ENCODE data around the gene HADH.
"Not testable (repeated sequence)": the region's sequence is repeated elsewhere in the genome, so short reads cannot be mapped to it uniquely, and the experiment has no call there.

Gene HADH

DNA sequence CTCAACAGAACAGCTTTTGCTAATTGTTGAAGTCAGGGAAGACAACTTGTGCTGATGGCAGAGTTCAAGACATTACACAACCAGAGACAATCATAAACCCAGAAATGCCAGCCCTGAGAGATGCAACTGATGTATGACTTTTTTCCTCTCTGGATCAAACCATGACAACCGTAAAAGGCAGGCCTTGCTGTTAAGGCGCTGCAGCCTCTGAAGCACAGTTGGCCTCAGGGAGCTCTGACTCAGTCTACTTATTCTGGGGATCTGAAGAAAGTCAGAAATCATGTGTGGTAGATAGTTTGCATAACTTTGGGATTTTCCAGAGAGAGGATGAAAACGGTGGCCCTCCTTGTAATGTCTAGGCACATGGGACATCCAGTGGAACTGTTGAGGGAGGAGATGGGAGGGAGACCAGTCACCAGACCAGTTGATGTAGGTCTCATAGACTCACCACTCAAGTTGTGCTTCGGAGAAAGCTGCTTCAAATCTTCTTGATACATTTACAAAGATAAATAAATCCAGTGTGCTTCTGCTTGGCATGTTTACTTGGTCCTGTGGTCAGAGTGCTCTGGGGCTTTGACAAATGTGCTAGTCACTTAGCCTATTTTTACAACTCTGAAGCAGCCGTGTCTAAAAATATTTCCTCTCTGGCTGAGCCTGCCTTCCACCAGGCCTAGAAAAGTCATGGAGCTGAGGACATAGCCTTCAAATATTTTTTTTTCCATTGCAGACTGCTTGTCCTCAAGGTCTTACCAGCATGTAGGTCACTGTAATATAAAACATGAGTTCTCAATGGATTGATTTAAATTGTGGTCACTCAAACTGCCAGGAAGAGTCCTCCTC is 7.5 kb downstream of the HADH start:
- no peak for DNase-seq

DNA sequence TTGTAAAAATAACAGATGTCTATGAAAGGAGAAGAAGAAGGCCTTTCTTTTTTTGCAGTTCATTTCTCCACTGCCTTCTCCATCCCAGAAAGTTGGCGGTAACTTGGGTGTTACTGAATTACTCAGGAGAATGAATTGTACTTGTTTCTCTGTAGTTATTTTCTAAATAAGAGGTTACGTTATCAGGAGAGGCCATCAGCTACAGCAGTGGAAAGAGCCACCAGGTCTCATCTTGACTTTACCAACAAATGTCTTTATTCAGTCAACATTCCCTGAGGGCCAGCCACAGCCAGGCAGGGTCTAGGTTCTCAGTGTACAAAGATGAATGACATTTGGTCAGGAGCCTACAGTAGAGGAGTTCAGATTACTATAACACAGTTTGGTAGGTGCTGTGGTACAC is 8.1 kb downstream of the HADH start:
- DNase-seq: no peak

DNA sequence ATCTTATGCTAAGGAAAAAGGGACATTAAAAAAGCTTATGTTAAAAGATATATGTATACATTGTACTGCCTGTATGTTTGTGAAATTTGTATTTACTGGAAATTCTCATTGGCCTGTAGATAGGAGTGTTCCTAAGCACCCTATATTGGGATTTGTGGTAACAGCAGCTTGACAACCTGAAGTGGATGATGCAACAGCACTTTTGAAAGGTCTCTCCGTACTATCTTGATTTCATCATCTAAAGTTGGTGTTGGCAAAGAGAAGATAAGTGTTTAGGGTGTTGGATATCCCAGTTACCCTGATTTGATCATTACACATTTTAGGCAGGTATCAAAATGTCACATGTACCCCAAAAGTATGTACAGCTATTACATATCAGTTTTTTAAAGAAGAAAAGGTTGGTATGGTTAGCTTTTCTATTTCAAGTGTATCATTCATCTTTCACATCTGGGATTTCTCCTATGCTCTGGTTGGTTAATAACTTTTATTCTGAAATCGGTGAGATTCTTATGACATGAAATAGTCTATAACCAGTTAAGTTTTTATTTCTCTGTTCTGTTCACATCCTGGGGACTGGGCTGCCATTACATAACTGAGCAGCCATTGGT is 10.3 kb downstream of the HADH start:
- DNase-seq: no peak

DNA sequence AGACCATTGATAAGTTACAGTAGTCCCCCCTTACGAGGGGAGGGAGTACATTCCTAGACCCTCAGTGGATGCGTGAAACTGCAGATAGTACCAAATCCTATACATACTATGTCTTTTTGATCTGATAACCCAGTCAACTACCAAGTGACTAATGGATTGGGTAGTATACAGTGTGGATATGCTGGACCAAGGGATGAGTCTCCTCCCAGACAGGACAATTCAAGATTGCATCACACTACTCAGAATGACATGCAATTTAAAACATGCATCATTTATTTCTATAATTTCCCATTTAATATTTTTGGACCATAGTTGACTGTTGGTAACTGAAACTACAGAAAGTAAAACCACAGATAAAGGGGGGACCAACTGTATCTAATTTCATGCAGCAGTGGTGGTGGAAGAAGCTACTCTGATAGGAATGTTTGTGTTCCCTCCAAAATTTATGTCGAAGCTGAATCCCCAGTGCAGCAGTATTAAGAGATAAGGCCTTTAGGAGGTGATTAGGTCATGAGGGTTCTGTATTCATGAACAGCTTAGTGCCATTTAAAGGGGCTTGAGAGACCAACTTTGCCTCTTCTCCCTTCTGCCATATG is 11.9 kb downstream of the HADH start:
- DNase-seq: no peak

DNA sequence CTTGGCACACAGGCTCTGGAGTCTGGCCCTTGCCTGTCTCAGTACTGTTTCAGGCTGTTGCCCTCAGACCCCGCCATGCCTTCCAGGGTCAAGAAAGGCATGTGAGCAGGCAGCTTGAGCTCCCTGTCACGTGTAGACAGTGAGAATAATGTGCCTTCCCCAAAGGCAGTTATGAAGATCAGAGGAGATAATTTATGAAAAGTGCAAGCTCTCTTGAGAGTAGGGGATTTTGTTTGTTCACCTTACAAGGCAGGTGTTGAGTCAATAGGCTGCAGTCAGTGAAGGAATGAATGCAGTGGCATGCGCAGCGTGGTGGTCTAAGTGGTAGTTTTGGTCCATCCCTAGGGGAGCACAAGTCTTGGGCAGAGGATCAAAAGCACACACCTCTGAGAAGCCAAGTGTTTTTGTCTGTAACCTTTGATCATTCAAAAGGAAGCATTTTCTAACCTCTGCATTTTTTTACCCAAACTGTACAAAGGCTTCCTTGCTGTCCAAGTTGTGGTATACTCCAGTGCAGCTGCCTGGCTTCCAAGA is 14.4 kb downstream of the HADH start:
- no peak for DNase-seq

DNA sequence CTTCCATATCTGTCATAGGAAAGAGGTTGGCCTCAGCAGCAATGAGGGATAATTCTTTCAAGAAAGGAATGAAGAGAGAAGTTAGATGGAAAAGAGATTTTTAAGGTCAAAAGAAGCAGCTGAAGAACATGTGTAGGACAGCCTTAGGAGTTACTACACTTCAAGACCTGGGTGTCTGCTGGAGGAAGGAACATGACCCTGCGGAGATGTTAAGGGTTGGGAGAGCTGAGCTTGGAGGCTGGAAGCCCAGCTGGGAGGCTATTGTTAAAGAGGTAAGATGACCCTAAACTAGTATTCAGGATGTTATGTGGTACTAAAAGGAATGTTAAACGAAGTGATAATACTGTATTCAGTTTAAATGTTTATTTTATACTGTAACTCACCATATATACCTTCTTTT is 15.0 kb downstream of the HADH start:
- DNase-seq: no peak

DNA sequence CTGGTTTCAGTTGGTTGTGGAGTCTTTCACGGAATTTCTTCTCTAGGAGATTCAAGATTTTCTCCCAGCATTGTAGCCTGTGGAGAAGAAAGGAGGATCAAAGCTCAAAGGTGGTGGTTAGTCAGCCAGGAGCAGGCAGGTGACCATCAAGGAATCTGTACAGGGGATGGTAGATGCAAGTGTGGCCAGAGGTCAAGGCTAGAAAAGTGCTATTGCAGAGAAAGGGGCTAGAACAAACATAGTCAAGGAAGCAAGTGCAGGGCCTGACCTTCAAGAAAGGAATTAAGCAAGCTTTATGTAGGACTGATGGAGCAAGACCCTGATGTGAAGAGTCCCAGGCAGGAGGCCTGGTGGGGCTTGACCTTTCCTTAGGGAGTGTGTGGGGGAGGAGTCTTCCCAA is 16.1 kb downstream of the HADH start:
- no peak for DNase-seq

DNA sequence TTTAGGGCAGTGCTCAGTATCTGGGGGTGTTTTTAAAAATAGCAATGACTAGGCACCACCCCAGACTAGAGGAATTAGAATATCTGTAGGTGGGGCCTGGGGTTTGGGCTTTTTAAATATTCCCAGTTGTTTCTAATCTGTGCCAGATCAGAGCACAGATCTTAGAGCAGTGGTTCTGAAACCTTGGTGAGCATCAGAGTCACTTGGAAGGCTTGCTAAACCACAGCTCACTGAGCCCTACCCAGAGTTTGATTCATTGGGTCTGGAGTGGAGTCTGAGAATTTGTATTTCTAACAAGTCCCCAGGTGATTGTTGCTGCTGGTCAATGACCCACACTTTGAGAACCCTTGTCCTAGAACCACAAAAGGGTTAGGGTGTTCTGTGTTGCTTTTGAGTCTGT is 16.7 kb downstream of the HADH start:
- no peak for DNase-seq

DNA sequence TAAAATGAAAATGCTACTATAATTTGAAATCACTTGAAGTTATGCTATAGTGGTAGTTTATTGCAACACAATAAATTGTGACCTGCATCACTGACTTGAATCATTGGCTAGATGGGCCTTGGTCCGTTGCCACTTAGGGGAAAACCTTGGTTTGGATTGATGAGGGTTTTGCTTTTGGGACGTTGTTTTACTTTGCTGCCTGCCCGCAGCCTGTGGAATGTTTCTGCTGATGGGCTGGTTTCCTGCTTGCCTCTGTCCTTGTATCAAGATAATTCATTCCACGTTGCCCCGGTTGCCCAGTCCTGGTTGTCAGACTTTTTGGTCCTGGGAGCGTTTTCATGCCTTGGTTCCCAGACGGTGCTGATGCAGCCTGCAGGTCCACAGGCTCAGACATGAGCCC is 18.3 kb downstream of the HADH start:
- no peak for DNase-seq

DNA sequence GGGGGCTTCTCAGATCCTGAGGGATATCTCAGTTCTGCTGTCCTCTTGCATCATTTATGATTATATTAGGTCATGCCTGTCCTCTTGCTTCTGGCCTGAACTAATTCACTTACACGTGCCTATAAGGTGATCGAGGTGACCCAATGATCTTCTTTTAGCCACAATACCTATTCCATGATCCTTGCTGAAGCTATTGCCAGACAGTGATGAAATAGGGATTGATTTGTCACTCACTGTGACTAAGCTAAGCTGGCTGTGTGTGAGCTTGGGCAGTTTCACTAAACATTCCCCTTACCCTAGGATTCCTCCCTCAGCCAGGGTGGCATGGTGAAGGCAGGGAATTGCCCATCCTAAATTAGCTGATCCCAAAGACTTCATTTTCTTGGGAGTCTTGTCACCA is 19.0 kb downstream of the HADH start:
- DNase-seq: no peak

DNA sequence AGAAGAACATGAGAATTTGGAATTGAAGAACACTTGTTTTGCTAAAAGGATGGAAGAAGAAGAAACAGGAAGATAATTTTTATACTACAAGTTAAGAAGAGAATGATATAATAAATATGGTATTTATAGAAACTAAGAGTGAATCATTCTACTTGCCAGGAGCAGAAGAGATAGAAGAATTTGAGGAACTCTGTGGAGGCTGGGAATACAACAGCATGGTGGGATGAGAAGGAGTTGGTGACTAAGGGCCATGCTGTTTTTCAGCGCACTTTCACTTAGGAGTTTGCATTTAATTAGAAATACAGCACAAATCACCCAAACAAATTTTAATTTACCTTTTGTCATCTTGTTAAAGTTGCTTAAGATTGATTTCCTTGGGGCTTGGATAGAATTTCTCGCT is 20.5 kb downstream of the HADH start:
- DNase-seq: no peak

DNA sequence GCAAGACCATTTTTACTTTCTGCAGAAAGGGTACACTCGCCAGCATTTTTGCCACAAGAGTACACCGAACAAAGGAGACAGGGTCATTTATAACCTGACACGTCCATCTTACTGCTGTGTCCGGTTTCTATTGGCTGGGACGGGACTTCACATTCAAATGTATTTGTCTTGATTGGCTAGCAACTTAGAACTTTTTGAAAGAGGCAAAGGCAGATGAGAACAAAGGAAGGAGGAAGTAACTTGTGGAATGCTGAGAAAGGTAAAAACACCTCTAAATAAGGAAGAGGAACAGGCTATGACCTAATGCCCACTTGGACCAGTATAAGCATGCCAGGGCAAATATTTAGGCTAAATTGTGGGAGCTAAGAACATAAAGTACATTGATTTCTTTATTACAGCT is 22.7 kb downstream of the HADH start:
- not testable (repeated sequence) for DNase-seq

DNA sequence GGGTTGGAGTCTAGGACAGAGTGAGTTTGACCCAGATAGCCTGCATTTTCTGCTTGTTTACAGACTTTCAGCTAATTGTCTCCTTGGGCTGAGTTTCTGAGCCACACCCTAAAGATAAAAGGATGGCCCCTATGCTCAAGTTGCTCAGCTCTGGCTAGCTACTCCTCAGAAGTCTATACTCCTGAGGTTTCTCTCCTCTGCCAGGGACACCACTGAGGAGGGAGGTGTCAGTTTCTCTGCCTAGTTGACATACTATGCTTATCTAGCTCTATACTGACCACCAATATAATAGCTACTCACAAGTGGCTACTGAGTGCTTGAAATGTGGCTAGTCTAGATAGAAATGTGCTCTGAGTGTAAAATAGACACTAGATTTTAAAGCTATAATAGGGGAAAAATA is 23.6 kb downstream of the HADH start:
- no peak for DNase-seq

DNA sequence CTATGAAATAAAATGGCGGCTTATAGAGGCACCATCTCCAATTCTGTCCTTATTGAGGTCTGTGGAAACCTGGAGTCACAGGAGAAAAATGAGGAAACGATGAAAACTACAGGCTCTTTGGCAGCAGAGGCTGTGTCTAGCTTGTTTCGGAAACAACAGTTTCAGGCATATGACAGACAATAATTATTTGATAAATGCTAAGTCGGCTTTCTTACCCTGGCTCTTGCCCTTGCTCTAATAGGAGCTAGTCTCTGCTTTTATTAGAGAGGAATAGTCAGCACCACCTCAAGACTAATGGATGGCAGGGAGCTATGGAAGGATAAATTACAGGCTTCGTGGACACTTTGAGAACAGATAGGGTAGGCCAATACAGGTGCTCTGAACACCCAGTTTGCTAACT is 24.3 kb downstream of the HADH start:
- no peak for DNase-seq

DNA sequence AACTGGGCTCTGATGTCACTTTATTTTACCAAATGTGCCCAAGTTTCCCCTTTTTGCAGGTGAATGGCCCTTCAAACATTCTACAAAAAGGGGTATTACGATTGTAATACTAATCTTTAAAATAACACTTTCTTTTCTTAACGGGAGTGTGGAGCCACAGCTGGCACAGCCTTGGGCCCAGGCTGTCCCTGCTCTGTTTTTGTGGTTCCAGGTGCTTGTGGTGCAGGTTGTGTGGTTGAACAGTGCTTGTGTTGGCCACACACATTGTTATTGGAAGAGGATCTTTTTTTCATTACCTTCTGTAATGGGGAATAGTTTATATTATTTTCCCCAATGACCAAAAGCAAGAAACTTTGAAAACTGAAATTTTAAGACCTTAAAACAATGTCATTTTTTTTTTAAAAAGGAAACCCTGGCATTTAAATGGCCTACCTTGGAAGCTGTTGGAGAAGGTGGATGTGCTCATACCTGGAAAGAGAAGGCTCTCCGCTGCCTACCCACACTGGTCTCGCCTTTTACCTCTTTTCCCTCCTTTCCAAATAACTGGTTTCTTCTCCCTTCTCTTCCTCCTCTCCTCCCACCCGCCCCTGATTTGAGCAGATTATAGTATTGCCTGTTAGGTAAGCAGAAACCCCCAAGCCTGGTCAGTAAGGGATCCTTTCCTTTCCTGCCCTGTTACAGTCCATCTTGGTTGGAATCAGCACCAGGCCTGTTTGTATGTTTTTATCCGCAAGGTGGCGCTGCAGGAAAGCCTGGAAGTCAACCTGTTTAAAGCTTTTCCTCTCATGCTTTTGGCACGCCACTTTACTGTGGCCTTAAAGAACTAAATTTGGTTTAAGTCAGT is 28.6 kb downstream of the HADH start:
- DNase-seq: peak; percentile 54

DNA sequence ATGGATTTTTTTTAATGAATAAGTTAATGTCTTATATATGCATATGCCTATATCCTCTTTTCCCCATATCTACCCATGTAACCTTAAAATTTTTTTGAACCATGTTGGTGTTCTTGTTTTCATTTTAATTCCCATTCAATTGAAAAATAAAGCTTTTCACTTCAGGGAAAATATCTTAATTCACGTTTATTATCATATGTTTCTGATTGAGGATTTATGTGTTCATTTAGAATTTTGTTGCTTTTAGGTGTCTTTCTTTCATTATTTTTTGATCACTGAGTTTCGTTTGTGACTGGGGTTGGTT is 29.1 kb downstream of the HADH start:
- no peak for DNase-seq

DNA sequence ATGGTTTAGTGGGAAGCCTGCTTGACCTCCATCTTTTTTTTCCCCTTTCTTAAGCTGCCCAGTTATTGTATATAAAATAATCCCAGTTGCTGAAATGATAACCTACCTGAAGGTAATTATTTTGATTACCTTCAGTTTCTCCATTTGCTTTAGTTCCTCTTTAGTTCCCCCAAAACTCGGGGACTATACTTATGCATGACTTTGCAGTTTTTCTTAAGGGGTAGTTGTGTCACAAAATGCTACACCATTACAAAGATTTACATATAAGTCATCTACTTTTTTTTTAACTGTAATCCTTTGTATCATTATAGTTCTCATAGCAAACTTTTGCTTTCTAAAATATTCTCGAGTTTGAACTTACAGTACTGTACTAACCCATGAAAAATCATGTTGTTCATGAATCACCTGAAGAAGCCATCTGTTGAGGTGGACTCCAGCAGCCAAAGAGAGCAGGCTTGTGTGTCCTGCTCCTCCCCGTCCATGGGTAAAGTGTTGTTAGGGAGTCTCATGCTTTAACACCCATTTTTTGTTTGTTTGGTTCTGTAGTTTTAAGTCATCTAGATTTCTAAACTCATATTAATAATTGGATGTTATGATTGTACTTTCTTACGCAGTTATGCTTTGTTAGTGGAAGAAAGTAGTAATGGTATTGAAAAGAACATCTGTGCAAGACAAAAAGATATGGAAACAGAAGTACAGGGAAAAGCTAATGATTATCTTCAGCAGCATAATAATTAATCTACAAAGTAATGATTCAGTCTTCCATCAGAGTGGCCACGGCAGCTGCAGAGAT is 34.6 kb downstream of the HADH start:
- no peak for DNase-seq

DNA sequence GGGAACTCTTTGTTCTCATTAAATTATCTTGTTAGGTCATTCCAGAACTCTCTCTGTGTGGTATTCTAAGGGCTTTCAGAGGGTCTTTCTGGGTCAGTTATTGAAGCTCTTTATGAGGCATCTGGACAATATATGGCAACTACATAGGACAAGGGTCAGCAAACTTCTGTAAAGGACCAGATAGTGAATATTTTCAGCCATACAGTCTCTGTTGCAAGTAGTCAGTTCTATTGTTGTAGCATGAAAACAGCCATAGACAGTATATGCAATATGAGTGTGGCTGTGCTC is 35.1 kb downstream of the HADH start:
- DNase-seq: no peak

DNA sequence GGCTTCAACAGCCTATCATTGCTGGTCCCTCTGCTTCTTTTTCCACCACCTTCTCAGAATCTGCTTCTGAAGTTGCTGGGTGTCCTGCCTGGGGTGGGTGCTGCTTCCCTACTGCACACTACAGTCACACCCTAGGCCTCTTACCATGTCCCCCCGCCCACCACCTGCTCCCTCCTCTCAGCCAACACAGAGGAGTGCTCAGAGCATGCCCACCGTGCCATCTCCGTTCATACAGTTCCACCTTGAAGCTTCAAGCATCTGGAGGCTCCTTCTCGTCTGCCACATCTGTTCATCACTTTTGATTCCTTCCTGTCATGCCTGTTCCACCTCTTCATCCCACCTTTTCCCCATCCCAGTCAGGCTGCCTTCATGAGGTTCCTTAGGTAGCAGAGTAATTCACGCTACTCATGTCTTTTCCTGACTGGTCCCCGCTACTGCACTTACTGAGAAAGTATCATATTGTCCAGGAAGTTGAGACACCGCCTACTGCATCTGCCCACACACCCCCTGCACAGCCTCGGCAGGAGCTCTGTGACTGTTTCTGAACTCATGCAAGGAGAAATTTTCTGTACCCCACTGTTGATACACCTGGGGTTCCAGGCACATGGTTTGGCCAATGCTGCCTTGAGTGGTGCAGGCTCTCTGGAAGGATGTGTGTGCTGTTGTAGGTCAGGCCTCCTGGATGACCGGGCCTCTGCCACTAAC is 39.5 kb downstream of the HADH start:
- no peak for DNase-seq

DNA sequence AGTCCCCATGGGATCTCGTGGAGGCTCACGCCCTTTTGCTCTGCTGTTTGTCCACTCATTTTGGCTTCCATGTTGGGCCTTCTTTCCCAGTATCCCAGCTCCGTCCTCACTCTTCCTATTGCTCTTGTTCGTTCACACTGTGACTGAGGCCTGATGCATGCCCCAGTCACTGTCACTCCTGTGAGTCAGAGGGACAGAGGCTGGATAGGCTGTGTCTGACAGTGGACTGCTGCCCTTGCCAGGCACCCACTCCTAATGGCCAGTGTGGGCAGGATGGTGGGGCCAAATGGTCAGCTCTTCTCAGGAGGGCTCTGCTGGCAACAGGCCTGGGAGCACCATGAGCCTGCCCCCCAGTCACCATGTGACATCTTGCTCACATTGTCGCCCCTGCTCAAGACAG is 40.0 kb downstream of the HADH start:
- no peak for DNase-seq

DNA sequence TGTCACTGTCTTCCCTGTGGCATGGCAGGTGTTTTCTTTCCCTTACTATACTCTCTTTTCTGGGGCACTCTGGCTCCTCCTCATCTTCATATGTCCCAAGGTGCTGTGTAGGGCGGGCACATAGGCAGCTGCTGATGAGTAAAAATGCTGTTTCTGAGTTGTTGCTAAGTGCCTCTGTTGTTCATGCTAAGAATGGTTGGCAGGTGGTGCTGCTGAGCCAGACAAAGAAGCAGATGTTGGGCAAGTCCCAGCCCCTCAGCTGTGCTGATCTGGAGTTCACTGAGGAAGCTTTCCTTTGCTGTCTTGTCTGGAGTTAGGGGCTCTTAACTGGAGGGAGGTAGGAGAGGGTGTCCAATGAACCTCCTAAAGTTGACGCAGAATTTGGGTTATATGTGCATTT is 40.6 kb downstream of the HADH start:
- peak; percentile 2 for DNase-seq

DNA sequence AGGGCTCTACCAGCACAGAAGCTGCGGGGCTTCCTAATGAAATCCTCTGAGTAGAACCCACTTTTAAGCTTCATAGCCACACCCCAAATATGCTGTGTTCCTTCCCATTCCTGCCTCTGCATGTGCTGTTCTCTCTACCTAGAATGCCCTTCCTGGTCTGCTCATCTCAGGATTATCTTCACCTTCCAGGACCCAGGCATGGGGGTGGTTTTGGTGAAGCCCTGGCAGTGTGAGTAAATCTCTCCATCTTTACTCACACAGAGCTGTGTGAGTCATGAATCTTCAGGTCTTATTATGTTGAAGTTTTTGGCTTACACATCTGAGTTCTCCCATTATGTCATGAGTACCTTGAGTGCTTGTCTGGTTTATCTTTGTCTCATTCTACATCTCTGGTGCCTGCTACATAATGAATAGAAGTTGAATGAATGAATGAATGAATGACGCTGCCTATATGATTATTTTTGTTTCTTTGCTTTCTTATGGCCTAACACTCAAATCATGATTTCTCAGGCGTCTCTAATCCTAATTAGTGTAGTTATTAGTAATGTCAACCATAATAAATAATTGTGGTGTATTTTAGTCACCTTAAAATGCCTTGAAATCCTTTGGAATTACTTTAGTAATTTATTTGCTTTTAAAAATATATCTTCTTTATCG is 41.9 kb downstream of the HADH start:
- no peak for DNase-seq
